NCI-H1436 (cell line): ENCODE measurements around the gene GPR27.

Source experiments
- DNase-seq: peaks from one replicate; lab custom pipeline; 2025; lab: John Stamatoyannopoulos, UW

GPR27 gene

GRCh38 chr3:71733319-71733718 lies 20.3 kb upstream of the GPR27 start:
- no peak for DNase-seq

DNA sequence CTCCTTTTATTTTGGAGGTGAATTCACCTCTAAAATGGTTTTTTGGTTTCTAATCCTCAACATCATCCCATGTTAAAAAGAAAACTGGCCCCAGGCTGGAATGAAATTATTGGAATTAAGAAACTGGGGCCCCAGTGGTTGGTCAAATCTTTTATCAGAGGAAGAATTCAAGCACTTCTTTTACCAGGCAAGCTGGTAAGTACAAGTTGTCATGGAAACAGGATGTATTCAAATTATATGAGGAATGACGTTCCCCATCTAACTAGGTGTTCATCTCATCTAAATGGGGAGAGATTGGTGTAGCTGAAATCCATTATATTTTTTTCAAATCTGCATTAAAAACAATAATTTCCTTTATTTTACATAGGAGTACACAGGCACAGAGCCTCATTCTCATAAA lies 18.8 kb upstream of the GPR27 start:
- no peak for DNase-seq

DNA sequence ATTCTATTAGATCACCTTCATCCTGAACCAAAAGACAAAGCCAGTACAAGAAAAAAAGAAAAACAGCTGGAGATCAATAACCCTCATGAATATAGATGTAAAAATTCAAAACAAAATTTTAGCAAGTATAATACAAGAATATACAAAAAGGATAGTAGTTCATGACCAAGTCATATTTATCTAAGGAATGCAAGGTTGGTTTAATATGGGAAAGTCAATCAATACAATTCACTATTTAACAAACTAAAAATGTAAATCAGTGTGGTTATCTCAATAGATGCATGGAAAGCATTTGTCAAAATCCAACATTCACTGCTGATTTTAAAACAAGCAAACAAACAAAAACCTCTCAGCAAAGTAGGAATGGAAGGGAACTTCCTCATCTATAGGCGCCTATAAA lies 11.0 kb upstream of the GPR27 start:
- no peak for DNase-seq

DNA sequence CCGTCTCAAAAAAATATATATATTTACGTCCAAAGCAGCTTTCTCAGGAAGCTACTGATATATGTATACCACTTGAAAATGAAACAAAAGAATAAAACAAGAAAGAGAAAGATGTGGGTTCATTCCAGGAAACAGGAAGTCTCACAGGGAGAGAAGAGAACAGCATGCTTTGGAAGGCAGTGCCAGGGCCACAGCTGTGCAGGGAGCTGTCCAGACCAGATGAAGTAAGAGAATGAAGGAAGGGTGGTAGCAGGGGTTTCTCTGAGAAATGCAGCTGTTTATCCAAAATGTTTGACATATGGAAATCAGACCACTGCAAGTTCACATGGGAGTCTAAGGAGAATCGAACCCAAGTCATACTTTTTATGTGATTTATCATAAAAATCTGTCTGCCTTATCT lies 8.9 kb upstream of the GPR27 start:
- DNase-seq = no peak

GRCh38 chr3:71751602-71752001 lies 2.1 kb upstream of the GPR27 start:
- no peak for DNase-seq

- no peak for DNase-seq
These were observed 589 bp upstream of the GPR27 start for GRCh38 chr3:71752831-71753700.

GRCh38 chr3:71754610-71755253 lies 1.1 kb downstream of the GPR27 start:
- DNase-seq = no peak

GRCh38 chr3:71758091-71758490 lies 4.4 kb downstream of the GPR27 start:
- DNase-seq = no peak

GRCh38 chr3:71759401-71759800 lies 5.7 kb downstream of the GPR27 start:
- no peak for DNase-seq

GRCh38 chr3:71760140-71760539 lies 6.5 kb downstream of the GPR27 start:
- DNase-seq = no peak

DNA sequence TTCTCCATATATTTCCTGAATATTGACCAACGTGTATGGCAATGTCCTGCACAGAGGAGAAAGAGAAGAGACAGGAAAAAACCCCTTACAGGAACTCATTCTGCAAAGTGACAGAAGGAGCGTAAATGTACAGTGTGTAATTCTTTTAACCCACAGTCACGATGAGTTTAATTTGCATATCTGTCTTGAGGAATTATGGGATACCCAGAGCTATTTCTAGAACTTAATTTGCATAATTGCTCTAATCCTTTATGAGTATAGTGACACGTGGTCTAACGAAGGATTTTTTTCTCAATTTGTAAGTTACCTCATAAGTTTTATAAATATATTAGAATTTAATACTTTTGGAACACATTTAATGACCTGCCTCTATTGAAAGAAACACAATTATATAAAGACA lies 9.8 kb downstream of the GPR27 start:
- DNase-seq = no peak

GRCh38 chr3:71771126-71771525 lies 17.5 kb downstream of the GPR27 start:
- no peak for DNase-seq

GRCh38 chr3:71771884-71772283 lies 18.2 kb downstream of the GPR27 start:
- no peak for DNase-seq

DNA sequence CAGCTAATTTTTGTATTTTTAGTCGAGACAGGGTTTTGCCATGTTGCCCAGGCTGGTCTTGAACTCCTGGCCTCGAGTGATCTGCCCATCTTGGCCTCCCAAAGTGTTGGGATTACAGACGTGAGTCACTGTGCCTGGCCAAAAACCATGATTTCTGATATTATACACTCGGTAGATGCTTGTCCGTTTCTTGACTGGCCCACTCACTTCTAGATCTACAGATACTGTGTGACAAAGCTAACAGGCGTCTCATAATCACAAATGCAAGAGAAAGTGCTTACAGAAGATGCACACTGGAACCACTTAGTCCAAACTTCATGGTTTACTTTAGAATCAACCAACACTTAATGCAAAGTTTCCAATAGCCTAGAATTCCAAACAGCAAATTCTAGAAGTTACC lies 22.9 kb downstream of the GPR27 start:
- DNase-seq = no peak

DNA sequence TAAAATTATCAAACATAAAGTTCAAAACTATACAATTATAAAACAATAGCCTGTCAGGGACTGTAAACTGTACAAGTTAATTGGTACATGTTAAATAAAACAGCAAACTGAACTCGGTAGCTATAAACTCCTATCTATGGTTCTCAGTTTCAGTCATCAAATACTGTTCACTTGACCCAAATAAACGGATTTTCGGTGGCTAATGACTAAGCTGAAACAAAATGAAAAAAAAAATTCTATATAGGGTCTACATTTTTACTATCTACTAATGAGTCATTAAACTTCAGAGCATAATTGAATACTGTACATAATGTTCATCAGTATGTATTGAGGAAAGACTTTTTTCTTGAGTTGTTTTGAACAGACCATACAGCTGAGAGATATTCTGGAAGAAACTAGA lies 24.7 kb downstream of the GPR27 start:
- DNase-seq = no peak

- DNase-seq = no peak
These were observed 26.2 kb downstream of the GPR27 start for GRCh38 chr3:71779674-71780377.

- no peak for DNase-seq
These were observed 26.8 kb downstream of the GPR27 start for GRCh38 chr3:71780430-71780829.

DNA sequence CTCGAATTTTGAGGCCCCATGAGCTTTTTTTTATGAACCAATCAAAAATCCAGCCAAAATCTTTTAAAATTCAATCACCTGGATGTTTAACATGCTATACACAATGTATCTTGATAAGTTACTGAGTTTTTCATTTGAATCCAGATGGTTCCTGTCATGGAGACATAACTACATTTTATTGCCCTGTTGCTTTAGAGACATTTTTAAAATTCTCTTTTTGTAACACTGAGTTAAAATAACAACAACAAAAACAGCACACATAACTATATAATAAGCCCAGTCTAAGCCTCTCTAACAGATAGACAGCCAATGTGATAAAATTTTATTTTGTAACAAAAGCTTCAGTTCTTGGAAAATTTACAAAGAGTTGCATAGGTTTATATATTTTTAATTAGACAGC lies 29.5 kb downstream of the GPR27 start:
- no peak for DNase-seq

DNA sequence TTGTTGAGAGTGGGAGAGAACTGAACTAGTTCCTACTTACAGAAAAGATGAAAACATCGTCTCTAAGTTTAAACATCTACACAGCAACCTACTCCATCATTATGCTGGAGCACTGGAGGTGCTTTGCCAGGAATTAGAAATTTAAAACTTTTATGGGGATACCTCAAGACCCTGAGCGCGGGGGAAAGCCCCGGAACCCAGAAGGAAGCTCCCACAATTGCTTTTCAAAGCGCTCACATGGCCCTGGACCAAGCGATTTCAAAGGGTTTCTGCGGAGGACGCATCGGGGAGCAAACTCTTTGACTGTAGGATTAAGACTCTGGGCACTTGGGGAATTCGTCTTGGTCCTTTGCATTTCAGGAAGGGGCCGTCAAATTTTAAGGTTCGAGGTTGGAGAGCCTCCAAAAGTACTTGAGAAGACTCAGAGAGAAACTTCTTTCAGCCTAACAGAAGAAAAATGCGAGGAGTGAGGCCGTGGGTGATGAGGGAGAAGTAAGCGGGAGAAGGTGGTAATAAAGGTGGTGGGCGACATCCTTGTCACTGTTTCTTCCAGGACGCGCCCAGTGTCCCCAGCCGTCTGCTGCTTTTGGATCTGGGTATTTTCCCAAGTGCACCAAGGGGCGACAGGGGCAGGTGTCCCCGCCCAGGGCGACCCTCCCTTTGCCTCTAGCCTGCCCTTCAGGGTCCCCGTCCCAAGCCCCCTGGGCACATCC lies 30.7 kb downstream of the GPR27 start:
- no peak for DNase-seq

GRCh38 chr3:71784914-71785531 lies 31.4 kb downstream of the GPR27 start, which contains the start of gene PROK2:
TSS of gene PROK2 (minus strand) at chr3:71785148. CDS start at chr3:71785052, 96 bp downstream.
- DNase-seq = no peak

GRCh38 chr3:71785532-71786216 lies 32.0 kb downstream of the GPR27 start:
- DNase-seq = no peak
